ENCODE measurements around the gene WWOX. TPM values are rescaled to one million over a fixed set of nuclear protein-coding genes. Genes with fewer than 3 reads are reported as not detected.

WWOX gene
- total RNA-seq, 1 donor from 2014 or later = 106 TPM

GRCh38 chr16:78591682-78592103, 492.2 kb downstream of the WWOX start:
- H3K4me3 ChIP-seq = no peak overlapping the region
- no peaks in the 10 kb centered on the region for H3K9me3 ChIP-seq
- intact Hi-C loops (cut with DNase I) = no loop called here
- H3K27me3 ChIP-seq = no peaks in the 10 kb centered on the region
- TF ChIP-seq CTCF (IDR thresholded peaks at IDR 0.05) = no peak
- no peak overlapping the region for H3K27ac ChIP-seq
- H3K36me3 ChIP-seq = no peaks in the 10 kb centered on the region
- no peaks in the 10 kb centered on the region for H3K4me1 ChIP-seq
- no peak for DNase-seq (ENCODE audit: low spot score in 2 of 2)

- intact Hi-C loops (cut with DNase I) = no loop called here
- no peaks in the 10 kb centered on the region for H3K36me3 ChIP-seq
Observed at GRCh38 chr16:78592111-78592510, 492.7 kb downstream of the WWOX start.

GRCh38 chr16:78593352-78593751, 493.9 kb downstream of the WWOX start:
- TF ChIP-seq CTCF (IDR thresholded peaks at IDR 0.05) = no peak
- no peaks in the 10 kb centered on the region for H3K36me3 ChIP-seq
- no peaks in the 10 kb centered on the region for H3K4me1 ChIP-seq
- H3K27me3 ChIP-seq = no peaks in the 10 kb centered on the region
- no peak overlapping the region for H3K4me3 ChIP-seq
- no peak for DNase-seq (ENCODE audit: low spot score in 2 of 2)
- no peaks in the 10 kb centered on the region for H3K9me3 ChIP-seq
- no peak overlapping the region for H3K27ac ChIP-seq
- intact Hi-C loops (cut with DNase I) = no loop called here

More at GRCh38 chr16:78592111-78592510, 492.7 kb downstream of the WWOX start:
- H3K27me3 ChIP-seq = no peaks in the 10 kb centered on the region
- no peak for DNase-seq (ENCODE audit: low spot score in 2 of 2)
- H3K4me3 ChIP-seq = no peak overlapping the region
- H3K4me1 ChIP-seq = no peaks in the 10 kb centered on the region
- H3K27ac ChIP-seq = no peak overlapping the region
- no peaks in the 10 kb centered on the region for H3K9me3 ChIP-seq
- no peak for TF ChIP-seq CTCF (IDR thresholded peaks at IDR 0.05)

- DNase-seq (ENCODE audit: low spot score in 2 of 2) = no peak
- H3K9me3 ChIP-seq = no peaks in the 10 kb centered on the region
- no peaks in the 10 kb centered on the region for H3K36me3 ChIP-seq
- H3K27ac ChIP-seq = no peak overlapping the region
- no peaks in the 10 kb centered on the region for H3K27me3 ChIP-seq
- no peak overlapping the region for H3K4me3 ChIP-seq
- H3K4me1 ChIP-seq = no peaks in the 10 kb centered on the region
- intact Hi-C loops (cut with DNase I) = no loop called here
- no peak for TF ChIP-seq CTCF (IDR thresholded peaks at IDR 0.05)
Observed at GRCh38 chr16:78594191-78594590, 494.7 kb downstream of the WWOX start.

GRCh38 chr16:78596348-78596995, 497.0 kb downstream of the WWOX start:
- intact Hi-C loops (cut with DNase I) = no loop called here
- no peak overlapping the region for H3K27ac ChIP-seq
- H3K4me1 ChIP-seq = no peaks in the 10 kb centered on the region
- H3K36me3 ChIP-seq = no peaks in the 10 kb centered on the region
- no peak for TF ChIP-seq CTCF (IDR thresholded peaks at IDR 0.05)
- H3K27me3 ChIP-seq = no peaks in the 10 kb centered on the region
- no peak for DNase-seq (ENCODE audit: low spot score in 2 of 2)
- H3K9me3 ChIP-seq = no peaks in the 10 kb centered on the region
- no peak overlapping the region for H3K4me3 ChIP-seq

- Histone ChIP-seq H3K4me1 (no peaks in the 10 kb centered on the region), H3K4me3 (no peak overlapping the region), H3K9me3 (no peaks in the 10 kb centered on the region), H3K27me3 (no peaks in the 10 kb centered on the region), H3K36me3 (no peaks in the 10 kb centered on the region), H3K27ac (no peak overlapping the region)
- no peak for DNase-seq (ENCODE audit: low spot score in 2 of 2)
- TF ChIP-seq CTCF (IDR thresholded peaks at IDR 0.05) = no peak
- intact Hi-C loops (cut with DNase I) = no loop called here
Observed at GRCh38 chr16:78596996-78597422, 497.6 kb downstream of the WWOX start.
